Measurements from ENCODE around the gene JAKMIP1.

DNA sequence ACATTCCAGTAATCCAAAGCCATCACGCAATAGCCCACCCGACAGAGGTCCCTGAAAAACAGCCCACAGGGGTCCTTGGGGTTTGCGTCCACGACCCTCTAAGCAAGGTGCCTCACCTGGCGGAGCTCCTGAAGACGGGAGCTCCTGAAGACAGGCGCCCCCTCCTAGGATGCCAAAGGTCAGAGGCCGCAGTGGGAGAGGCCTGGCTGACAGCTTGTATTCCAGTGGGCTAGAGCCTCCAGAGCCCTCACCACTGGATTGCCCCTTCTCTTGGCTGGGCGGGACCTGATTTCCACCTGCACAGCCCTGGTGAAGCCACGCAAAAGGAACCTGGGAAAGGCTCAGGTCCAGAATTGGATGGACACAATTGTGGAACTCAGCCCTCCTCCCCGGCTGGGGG is 39.6 kb upstream of the JAKMIP1 start:
- TF ChIP-seq YY1 (IDR thresholded peaks at IDR 0.05; ENCODE audit: low read depth) (no peak), FOXM1 (IDR thresholded peaks at IDR 0.05; ENCODE audit: borderline replicate concordance, low read depth) (no peak), NFIC (IDR thresholded peaks at IDR 0.05) (no peak), CEBPB (IDR thresholded peaks at IDR 0.05) (no peak), ZBTB7A (IDR thresholded peaks at IDR 0.05; ENCODE audit: low read depth) (no peak), TAF1 (IDR thresholded peaks at IDR 0.05; ENCODE audit: low read depth) (no peak), RAD21 (IDR thresholded peaks at IDR 0.05; ENCODE audit: low read depth) (no peak), EGR1 (IDR thresholded peaks at IDR 0.05) (no peak), CREB1 (IDR thresholded peaks at IDR 0.05; ENCODE audit: low read depth) (no peak), TCF12 (IDR thresholded peaks at IDR 0.05; ENCODE audit: low read depth) (no peak)
- TF ChIP-seq, protein P1, sequence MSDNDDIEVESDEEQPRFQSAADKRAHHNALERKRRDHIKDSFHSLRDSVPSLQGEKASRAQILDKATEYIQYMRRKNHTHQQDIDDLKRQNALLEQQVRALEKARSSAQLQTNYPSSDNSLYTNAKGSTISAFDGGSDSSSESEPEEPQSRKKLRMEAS (IDR thresholded peaks at IDR 0.05): no peak
- TF ChIP-seq, protein P2, sequence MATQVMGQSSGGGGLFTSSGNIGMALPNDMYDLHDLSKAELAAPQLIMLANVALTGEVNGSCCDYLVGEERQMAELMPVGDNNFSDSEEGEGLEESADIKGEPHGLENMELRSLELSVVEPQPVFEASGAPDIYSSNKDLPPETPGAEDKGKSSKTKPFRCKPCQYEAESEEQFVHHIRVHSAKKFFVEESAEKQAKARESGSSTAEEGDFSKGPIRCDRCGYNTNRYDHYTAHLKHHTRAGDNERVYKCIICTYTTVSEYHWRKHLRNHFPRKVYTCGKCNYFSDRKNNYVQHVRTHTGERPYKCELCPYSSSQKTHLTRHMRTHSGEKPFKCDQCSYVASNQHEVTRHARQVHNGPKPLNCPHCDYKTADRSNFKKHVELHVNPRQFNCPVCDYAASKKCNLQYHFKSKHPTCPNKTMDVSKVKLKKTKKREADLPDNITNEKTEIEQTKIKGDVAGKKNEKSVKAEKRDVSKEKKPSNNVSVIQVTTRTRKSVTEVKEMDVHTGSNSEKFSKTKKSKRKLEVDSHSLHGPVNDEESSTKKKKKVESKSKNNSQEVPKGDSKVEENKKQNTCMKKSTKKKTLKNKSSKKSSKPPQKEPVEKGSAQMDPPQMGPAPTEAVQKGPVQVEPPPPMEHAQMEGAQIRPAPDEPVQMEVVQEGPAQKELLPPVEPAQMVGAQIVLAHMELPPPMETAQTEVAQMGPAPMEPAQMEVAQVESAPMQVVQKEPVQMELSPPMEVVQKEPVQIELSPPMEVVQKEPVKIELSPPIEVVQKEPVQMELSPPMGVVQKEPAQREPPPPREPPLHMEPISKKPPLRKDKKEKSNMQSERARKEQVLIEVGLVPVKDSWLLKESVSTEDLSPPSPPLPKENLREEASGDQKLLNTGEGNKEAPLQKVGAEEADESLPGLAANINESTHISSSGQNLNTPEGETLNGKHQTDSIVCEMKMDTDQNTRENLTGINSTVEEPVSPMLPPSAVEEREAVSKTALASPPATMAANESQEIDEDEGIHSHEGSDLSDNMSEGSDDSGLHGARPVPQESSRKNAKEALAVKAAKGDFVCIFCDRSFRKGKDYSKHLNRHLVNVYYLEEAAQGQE (IDR thresholded peaks at IDR 0.05; ENCODE audit: low read depth): no peak
